Thoracic aorta (tissue), 2 donors: ENCODE measurements around the gene PDE4D. TPM values are rescaled to one million over a fixed set of nuclear protein-coding genes. Genes with fewer than 3 reads are reported as not detected.

Experiments
- ATAC-seq: fragments of 150-250 bp; one replicate; pipeline ENCODE4 v1.8.0; 2017; ENCODE audit warnings: low read depth; ENCODE audit not compliant: insufficient number of reproducible peaks, low FRiP score
- DNase-seq: peaks from one replicate; pipeline ENCODE4 v3.0.0-alpha.2; 2020; ENCODE audit warnings: low spot score
- H3K27ac ChIP-seq, 2 donors: fragments of 200-600 bp; sonication (generic); 1 replicate in 1 of 2; 2 replicates in 1 of 2; pipeline ENCODE4 v1.5.1; 2016; ENCODE audit warnings: mild to moderate bottlenecking in 2 of 2, moderate library complexity in 2 of 2
- H3K27me3 ChIP-seq: fragments of 200-600 bp; sonication (generic); replicated peaks from 2 replicates; pipeline ENCODE4 v1.6.0; 2016; ENCODE audit warnings: mild to moderate bottlenecking; ENCODE audit not compliant: insufficient read depth
- H3K36me3 ChIP-seq: fragments of 200-600 bp; sonication (generic); one replicate; pipeline ENCODE4 v1.5.1; 2016
- H3K4me1 ChIP-seq, 2 donors: fragments of 200-600 bp; sonication (generic); 1 replicate in 1 of 2; 2 replicates in 1 of 2; pipeline versions ENCODE4 v1.5.1 to v1.6.0; 2016; ENCODE audit warnings: low read depth in 2 of 2, mild to moderate bottlenecking in 1 of 2; ENCODE audit not compliant: control insufficient read depth in 1 of 2
- H3K4me3 ChIP-seq: fragments of 200-600 bp; sonication (generic); 2 replicates; pipeline ENCODE4 v1.5.1; 2016; ENCODE audit warnings: mild to moderate bottlenecking
- H3K9me3 ChIP-seq: fragments of 200-600 bp; sonication (generic); 2 replicates; pipeline ENCODE4 v1.5.1; 2016
- total RNA-seq, 2 donors: library from RNA; depleted of rRNA; stranded (reverse); fragments of >200 nt; gene quantifications; one replicate each; pipeline versions ENCODE4 v1.1.0 to v1.2.3, GENCODE V29; 2016
- TF ChIP-seq, protein P1 (sequence below): fragments of 200-600 bp; sonication (generic); IDR thresholded peaks from one replicate; pipeline ENCODE4 v1.5.1; 2019; ENCODE audit warnings: antibody characterized with exemption

The PDE4D gene
- total RNA-seq, 2 donors from 2014 or later, result 34.0 to 85.8 TPM

DNA sequence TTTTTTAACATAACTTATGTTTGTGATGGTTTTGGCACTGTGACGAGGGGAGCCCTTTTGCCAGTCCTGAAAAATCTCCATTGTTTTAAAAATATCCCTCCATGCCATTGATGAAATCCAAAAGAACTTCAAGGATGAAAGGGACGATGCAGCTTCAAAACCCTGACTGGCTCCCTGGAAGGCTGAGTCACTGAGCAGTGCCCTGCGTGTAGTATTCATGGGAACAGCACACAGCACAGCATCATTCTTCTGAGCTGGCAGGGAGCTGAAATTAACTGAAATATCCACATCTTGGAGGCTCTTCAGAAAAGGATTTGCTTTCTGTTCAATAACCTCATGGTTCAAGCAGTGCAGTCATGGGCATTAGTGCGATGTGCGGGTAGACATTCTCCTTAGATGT is 29.7 kb downstream of the PDE4D start:
- ATAC-seq (no peak), DNase-seq (no peak)
- TF ChIP-seq, protein P1, sequence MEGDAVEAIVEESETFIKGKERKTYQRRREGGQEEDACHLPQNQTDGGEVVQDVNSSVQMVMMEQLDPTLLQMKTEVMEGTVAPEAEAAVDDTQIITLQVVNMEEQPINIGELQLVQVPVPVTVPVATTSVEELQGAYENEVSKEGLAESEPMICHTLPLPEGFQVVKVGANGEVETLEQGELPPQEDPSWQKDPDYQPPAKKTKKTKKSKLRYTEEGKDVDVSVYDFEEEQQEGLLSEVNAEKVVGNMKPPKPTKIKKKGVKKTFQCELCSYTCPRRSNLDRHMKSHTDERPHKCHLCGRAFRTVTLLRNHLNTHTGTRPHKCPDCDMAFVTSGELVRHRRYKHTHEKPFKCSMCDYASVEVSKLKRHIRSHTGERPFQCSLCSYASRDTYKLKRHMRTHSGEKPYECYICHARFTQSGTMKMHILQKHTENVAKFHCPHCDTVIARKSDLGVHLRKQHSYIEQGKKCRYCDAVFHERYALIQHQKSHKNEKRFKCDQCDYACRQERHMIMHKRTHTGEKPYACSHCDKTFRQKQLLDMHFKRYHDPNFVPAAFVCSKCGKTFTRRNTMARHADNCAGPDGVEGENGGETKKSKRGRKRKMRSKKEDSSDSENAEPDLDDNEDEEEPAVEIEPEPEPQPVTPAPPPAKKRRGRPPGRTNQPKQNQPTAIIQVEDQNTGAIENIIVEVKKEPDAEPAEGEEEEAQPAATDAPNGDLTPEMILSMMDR, result no peak
- no peaks in the 10 kb centered on the region for H3K36me3 ChIP-seq
- no peak overlapping the region for H3K4me3 ChIP-seq
- H3K9me3 ChIP-seq, result no peaks in the 10 kb centered on the region
- H3K27ac ChIP-seq, result no peak overlapping the region
- peaks cover 0 to 15% of the 10 kb centered on the region in 2 donors for H3K4me1 ChIP-seq
- no peaks in the 10 kb centered on the region for H3K27me3 ChIP-seq

DNA sequence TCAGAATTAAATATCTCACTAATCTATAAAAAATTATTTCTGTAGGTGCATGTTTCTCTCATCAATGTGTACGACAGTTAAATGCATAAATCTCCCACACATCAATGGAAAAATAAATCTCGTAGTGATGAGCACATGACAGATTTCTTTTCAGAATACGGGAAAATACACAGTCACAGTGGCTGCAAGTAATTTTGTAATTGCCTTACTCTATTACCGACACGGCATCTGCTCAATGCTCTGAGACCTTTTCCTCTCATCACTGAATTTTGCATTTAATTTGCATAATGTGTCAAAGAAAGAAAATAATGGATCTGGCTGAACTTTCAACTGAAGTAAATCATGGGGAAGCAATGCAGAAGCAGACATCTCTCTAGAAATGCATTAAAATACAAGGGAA is 37.2 kb downstream of the PDE4D start:
- TF ChIP-seq, protein P1, result no peak
- no peak for DNase-seq
- Histone ChIP-seq H3K4me3 (no peak overlapping the region), H3K27ac (no peak overlapping the region), H3K27me3 (no peaks in the 10 kb centered on the region), H3K36me3 (no peaks in the 10 kb centered on the region), H3K9me3 (no peaks in the 10 kb centered on the region), H3K4me1 (no peaks in the 10 kb centered on the region)
- ATAC-seq, result no peak

DNA sequence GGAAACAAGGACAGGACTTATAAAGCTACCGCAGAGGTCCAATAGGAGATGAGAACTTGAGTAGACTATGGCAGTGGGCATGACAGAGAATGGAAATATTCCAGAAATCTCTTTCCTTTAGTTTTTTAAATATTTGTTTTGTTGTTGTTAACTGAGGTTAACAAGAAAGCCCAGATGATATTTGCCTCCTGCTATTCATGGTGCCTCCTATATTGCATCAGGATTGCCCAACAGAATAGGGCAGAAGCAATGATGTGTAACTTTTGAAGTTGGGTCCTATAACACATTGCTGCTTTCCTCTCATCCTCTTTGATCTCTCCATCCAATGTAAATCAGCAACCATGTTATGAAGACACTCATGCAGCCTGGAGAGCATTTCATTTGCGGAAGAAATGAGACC is 42.8 kb downstream of the PDE4D start:
- Histone ChIP-seq H3K4me3 (no peak overlapping the region), H3K4me1 (no peaks in the 10 kb centered on the region), H3K9me3 (no peaks in the 10 kb centered on the region), H3K27me3 (no peaks in the 10 kb centered on the region), H3K36me3 (no peaks in the 10 kb centered on the region), H3K27ac (no peak overlapping the region)
- ATAC-seq (no peak), DNase-seq (no peak)
- TF ChIP-seq, protein P1, result no peak

DNA sequence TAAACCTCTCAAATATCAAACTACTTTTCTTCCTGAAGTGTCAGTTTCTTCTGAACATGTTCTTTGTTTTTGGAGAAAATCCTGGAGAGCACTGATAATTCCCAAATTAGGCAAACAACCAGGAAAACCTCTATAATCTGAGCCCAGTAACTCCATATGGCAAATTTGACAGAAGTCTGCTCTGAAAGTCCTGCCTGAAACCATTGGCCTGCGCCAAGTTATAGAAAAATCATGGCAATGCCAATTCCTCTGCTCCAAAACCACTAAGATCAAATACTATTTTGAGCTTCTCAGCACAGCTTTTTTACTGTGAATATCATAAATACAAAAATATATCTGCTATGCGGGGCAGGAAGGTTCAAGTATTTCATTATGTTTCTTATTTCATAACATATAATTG is 45.9 kb downstream of the PDE4D start:
- ATAC-seq (no peak), DNase-seq (no peak)
- H3K4me3 ChIP-seq, result no peak overlapping the region
- no peaks in the 10 kb centered on the region for H3K4me1 ChIP-seq
- H3K9me3 ChIP-seq, result no peaks in the 10 kb centered on the region
- TF ChIP-seq, protein P1, result no peak
- H3K27ac ChIP-seq, result no peak overlapping the region
- H3K27me3 ChIP-seq, result no peaks in the 10 kb centered on the region
- H3K36me3 ChIP-seq, result no peaks in the 10 kb centered on the region

DNA sequence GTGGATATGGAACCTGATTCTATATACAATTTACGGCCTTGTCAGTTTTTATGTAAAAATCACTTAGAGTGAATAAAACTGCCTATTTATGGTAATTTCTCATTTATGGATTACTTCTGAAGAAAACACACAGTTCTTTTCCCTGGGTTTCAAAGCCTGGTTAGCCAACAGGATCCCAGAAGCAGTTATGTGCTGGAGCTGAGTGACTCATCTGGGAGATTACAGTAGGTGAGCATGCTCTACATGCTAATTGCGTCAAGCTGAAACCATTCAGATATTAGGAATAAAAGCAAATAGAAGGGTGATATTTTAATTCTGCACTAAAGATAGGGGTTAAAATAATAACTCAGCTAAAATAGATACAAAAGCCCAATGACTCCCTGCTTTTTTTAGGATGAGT is 47.8 kb downstream of the PDE4D start:
- Histone ChIP-seq H3K27me3 (no peaks in the 10 kb centered on the region), H3K4me3 (no peak overlapping the region), H3K27ac (no peak overlapping the region), H3K9me3 (no peaks in the 10 kb centered on the region), H3K4me1 (no peaks in the 10 kb centered on the region), H3K36me3 (no peaks in the 10 kb centered on the region)
- TF ChIP-seq, protein P1, result no peak
- DNase-seq (no peak), ATAC-seq (no peak)
